HUDEP-2 (cell line): ENCODE results near the gene DDA1.
"Not testable (repeated sequence)": the region's sequence is repeated elsewhere in the genome, so short reads cannot be mapped to it uniquely, and the experiment has no call there.

Experiments used
- DNase-seq, 76 experiments: peaks; one replicate each; lab custom pipeline; 2025; ENCODE audit not compliant: unreplicated experiment in 76 of 76; lab: John Stamatoyannopoulos, UW

The DDA1 gene

GRCh38 chr19:17286263-17286662 is 23.1 kb upstream of the DDA1 start:
- no peak for DNase-seq

GRCh38 chr19:17286752-17287151 is 22.6 kb upstream of the DDA1 start:
- DNase-seq = no peak

DNA sequence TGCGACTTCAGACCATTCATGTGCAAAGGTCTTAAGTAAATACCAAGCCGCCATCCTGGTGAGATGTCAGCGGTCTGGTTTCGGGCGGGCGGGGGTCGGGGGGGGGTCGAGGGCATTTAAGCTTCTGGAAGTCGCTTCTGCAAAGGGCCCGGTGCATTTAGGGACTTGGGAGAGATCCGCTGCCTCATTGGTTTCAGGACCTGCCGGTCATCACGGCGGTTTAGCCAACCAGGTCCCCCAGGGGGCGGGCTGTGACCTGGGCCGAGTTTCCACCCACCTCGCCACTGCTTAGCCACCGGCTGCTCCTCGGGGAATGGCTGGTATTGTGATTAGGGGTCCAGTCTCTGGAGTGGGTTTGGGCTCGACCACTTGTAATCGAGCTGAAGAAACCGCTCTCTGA is 19.9 kb upstream of the DDA1 start:
- DNase-seq = peak in 69 of 76 experiments; percentile 48 to 92 (median 80)

- DNase-seq = peak in 75 of 76 experiments; percentile 40 to 99 (median 83)
Measured at GRCh38 chr19:17292301-17293074, 16.9 kb upstream of the DDA1 start.

DNA sequence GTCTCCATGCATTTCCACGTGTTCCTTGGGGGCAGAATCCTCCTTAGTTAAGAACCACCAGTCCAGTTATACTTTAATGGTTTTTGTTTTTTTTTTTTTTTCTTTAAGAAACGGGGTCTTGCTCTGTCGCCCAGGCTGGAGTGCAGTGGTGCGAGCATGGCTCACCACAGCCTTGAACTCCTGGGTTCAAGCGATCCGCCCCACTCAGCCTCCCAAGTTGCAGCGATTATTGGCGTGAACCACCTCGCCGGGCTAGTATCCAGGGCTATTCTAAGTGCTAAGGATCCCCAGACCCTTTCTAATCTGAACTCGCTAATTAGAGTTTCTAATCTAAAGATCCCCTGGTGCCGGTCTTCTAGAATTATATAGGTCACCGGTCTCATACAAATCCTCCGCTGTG is 15.8 kb upstream of the DDA1 start:
- DNase-seq = no peak

DNA sequence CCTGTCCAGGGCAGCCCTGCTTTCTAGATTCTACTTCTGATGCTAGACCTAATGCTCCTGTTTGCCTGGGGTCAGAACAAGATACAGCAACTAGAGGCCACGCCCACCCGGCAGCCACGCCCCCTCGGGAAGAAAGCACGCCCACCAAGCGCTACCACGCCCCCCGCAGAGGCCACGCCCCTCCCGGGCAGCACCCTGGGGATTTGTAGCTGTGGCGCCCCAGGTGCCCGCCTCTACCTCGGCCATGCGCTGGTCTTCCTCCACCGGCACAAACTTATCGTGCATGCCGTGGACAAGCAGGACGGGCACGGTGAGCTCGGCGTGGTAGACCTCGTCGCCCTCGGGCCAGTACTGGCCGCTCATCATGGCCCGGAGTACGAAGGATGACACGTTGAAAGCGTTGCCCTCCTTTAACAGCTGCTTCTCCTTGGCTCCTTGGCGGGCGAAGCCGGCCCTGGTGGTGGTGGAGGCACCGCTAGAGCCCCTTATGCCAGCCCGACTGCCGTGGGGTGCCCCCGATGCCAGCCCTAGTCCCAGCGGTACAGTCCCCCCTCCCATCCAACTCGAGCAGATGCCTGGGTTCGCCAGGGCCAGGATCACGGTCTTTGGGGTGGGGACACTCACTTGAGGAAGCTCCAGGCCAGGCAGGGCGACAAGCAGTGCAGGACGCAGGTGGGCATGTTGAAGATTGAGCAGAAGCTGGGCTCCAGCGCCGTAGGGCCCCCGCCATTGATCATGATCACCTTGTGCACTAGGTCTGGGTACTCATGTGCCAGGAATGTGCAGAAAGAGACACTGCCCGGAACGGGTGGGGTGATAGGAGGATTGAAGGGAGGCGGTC is 15.1 kb upstream of the DDA1 start:
- DNase-seq = peak in 70 of 76 experiments; percentile 14 to 88 (median 70)

DNA sequence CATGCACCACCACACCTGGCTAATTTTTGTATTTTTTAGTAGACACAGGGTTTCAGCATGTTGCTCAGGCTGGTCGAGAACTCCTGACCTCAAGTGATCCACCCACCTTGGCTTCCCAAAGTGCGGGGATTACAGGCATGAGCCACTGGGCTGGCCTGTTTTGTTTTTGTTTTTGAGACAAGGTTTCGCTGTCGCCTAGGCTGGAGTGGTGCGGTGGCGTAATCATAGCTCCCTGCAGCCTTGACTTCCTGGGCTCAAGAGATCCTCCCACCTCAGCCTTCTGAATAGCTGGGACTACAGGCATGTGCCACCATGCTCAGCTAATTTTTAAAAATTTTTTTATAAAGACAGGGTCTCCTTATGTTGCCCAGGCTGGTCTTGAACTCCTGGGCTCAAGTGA is 13.8 kb upstream of the DDA1 start:
- DNase-seq = not testable (repeated sequence)

DNA sequence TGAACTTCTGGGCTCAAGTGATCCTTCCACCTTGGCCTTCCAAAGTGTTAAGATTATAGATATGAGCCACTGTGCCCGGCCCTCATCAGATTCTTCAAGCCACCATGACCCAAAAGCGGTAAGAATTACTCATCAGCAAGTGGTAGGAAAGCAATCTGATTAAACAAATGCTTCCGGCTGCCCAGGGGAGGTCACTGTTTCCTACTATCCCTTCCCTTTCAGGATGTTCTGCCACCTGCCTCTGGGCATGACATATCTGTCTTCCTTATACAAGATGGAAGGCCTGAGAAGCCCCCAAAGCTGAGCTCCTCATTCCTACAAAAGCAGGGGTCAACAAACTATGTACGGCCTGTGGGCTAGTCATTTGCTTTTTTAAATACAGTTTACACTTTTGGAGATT is 13.1 kb upstream of the DDA1 start:
- DNase-seq = peak in 55 of 76 experiments; percentile 16 to 82 (median 47)

DNA sequence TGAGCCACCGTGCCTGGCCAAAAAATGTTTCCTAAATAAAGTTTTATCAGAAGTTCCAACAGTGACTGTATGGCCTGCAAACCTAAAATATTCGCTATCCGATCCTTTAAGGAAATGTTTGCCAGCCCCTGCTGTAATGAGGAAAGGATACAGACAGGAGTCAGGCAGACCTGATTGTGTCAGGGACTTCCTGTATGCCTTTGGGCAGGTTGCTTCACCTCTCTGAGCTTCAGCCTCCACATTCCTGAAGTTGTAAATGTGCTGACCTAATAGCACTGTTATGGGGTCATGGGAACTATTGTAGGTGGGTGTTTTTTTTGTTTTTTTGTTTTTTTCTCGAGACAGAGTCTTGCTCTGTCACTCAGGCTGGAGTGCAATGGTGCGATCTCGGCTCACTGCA is 12.4 kb upstream of the DDA1 start:
- no peak for DNase-seq

DNA sequence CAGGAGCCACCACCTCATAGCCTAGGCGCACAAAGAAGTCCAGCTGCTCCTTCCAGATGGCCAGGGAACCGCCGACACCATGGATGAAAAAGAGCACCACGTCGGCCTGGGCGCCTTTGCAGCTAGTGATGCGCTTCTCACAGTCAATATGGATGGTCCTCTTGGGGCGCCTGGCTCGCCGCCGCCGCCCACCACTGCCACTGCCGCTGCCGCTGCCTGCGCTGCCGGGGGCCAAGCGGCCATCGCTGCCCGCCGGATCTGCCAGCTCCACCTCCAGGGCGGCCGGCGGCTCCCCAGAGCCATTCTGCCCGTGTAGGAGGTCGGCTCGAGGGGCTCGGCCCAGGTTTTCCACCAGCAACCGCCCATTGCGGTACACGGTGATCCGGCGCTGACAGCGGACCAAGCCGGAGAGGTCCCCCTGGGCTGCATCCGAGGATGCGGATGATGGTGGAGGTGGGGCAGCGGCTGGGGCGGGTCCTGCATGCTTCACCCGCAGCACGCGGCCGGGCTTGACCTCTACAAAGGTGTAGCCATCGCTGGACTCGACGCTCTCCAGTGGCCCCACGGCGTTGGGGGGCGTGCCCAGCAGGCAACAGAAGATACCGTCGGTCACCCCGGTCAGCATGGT is 8.3 kb upstream of the DDA1 start:
- no peak for DNase-seq

GRCh38 chr19:17302391-17303166 is 6.8 kb upstream of the DDA1 start:
- no peak for DNase-seq

GRCh38 chr19:17303167-17303939 is 6.0 kb upstream of the DDA1 start, which contains the start of gene ABHD8:
ABHD8 (minus strand) TSS chr19:17303425; CDS start chr19:17301616, 1,809 bp downstream.
- DNase-seq = peak in 75 of 76 experiments; percentile 54 to 99 (median 97)

DNA sequence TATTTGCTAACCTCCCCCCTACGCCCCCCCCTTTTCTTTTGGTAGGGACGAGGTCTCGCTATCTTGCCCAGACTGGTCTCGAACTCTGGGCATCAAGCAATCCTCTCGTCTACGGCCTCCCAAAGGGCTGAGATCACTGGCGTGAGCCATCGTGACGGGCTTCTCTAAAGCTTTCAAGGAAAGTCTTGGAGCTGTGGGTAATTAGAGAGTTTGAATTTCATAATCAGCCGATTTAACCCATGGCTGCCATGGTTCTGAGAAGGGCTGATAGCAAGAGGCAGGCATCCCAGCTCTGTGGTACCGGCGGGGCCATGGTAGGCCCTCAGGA is 5.5 kb upstream of the DDA1 start:
- DNase-seq = no peak

- no peak for DNase-seq
Measured at GRCh38 chr19:17304386-17305215, 4.8 kb upstream of the DDA1 start.

DNA sequence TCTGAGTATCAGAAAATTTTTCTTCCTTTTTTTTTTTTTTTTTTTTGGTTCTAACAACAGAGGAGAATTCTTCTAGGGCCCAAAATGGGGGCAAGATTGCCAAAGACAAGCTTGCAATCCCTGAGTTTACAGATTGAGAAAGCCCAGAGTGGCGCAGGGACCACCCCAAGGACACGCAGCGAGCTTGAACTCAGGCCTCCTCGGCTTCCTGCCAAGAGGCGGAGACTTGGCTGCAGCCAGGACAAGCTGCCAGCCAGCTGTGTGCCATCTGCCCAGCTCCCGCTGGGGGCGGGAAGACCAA is 4.2 kb upstream of the DDA1 start:
- DNase-seq = peak in 4 of 76 experiments; percentile 94 to 100 (median 100)

- peak; percentile 94 to 100 (median 100) for DNase-seq
Measured at GRCh38 chr19:17305517-17306284, 3.7 kb upstream of the DDA1 start, which contains the start of gene MRPL34. MRPL34 (plus strand) TSS chr19:17305872; CDS start chr19:17305893, 21 bp downstream.

DNA sequence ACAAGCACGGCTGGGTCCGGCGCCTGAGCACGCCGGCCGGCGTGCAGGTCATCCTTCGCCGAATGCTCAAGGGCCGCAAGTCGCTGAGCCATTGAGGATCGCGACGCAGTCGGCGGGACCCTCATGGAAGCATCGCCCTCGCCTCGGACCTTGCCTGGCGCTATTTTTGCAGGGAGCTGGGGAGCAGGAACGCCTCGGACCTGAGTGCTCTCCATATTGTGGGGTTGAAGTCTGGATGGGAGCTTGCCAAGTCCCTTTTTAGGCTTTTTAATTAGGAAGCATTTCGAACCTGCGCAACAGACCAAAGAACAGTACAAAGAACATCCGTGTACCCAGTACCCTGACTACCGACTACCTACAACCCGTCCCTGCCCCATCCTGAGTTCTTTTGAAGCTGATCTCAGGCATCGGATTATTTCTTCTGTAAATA is 3.1 kb upstream of the DDA1 start:
- DNase-seq = peak in 2 of 76 experiments; percentile 47 to 63

- no peak for DNase-seq
Measured at GRCh38 chr19:17307876-17308377, 1.4 kb upstream of the DDA1 start.
